CD14-positive monocyte (primary cell): Measurements from ENCODE around the gene TATDN2. TPM values are rescaled to one million over a fixed set of nuclear protein-coding genes. Genes with fewer than 3 reads are reported as not detected.

Source experiments
- DNase-seq, 3 donors: peaks; one replicate each; pipeline ENCODE4 v3.0.0-alpha.2; 2011 to 2022
- H2AFZ ChIP-seq: 2 replicates; pipeline ENCODE4 v1.6.0; 2012; ENCODE audit warnings: mild to moderate bottlenecking, low read depth, low read length, inconsistent platforms; ENCODE audit not compliant: insufficient read depth, poor library complexity, severe bottlenecking
- H3K27ac ChIP-seq, 2 donors: 1 replicate in 1 of 2; 2 replicates in 1 of 2; pipeline ENCODE4 v1.5.1; 2012 to 2013; ENCODE audit warnings: low read length in 2 of 2, control low read depth in 1 of 2, inconsistent platforms in 1 of 2, low read depth in 1 of 2, mild to moderate bottlenecking in 1 of 2
- H3K27me3 ChIP-seq, 2 donors: one replicate each; pipeline versions ENCODE4 v1.6.0 to v1.6.1; 2011 to 2013; ENCODE audit warnings: low read length in 2 of 2; ENCODE audit not compliant: control insufficient read depth in 2 of 2, insufficient read depth in 2 of 2
- H3K36me3 ChIP-seq, 2 donors: replicated peaks in 1 of 2; 1 replicate in 1 of 2; 2 replicates in 1 of 2; pipeline versions ENCODE4 v1.5.1 to v1.6.1; 2012 to 2013; ENCODE audit warnings: low read length in 2 of 2, control low read depth in 1 of 2, inconsistent platforms in 1 of 2, mild to moderate bottlenecking in 1 of 2; ENCODE audit not compliant: insufficient read depth in 2 of 2, control insufficient read depth in 1 of 2
- H3K4me1 ChIP-seq, 2 donors: 1 replicate in 1 of 2; 2 replicates in 1 of 2; pipeline versions ENCODE4 v1.5.1 to v1.6.1; 2012 to 2013; ENCODE audit warnings: low read length in 2 of 2, control low read depth in 1 of 2, inconsistent platforms in 1 of 2, mild to moderate bottlenecking in 1 of 2, moderate library complexity in 1 of 2; ENCODE audit not compliant: insufficient read depth in 2 of 2, control insufficient read depth in 1 of 2
- H3K4me2 ChIP-seq: replicated peaks from 2 replicates; pipeline ENCODE3; 2012; ENCODE audit warnings: low read length, moderate library complexity, mild to moderate bottlenecking; ENCODE audit not compliant: poor library complexity, severe bottlenecking; ENCODE audit errors: extremely low read depth
- H3K4me3 ChIP-seq, 3 experiments: fragments of 200-600 bp in 1 of 3; sonication (generic) in 1 of 3; replicated peaks in 1 of 3; 1 replicate in 2 of 3; 2 replicates in 1 of 3; pipeline ENCODE4 v1.5.1; 2011 to 2013; ENCODE audit warnings: low read length in 3 of 3, mild to moderate bottlenecking in 3 of 3, control low read depth in 2 of 3, low read depth in 2 of 3, inconsistent platforms in 1 of 3, moderate library complexity in 1 of 3
- H3K79me2 ChIP-seq: 2 replicates; pipeline ENCODE4 v1.6.0; 2012; ENCODE audit warnings: mild to moderate bottlenecking, control low read depth, inconsistent platforms, low read length, moderate library complexity; ENCODE audit not compliant: insufficient read depth
- H3K9ac ChIP-seq: 2 replicates; pipeline ENCODE4 v1.6.0; 2017; ENCODE audit warnings: low read length, mild to moderate bottlenecking; ENCODE audit not compliant: insufficient read depth, poor library complexity, severe bottlenecking
- H3K9me3 ChIP-seq, 2 donors: replicated peaks in 1 of 2; 1 replicate in 1 of 2; 2 replicates in 1 of 2; pipeline versions ENCODE4 v1.5.1 to v1.6.1; 2012 to 2013; ENCODE audit warnings: low read length in 2 of 2, control low read depth in 1 of 2; ENCODE audit not compliant: control insufficient read depth in 1 of 2, insufficient read depth in 1 of 2
- H4K20me1 ChIP-seq: 2 replicates; pipeline ENCODE4 v1.6.0; 2012; ENCODE audit warnings: mild to moderate bottlenecking, low read length, control low read depth, moderate library complexity; ENCODE audit not compliant: insufficient read depth
- H3K27ac Mint-ChIP-seq, 7 donors: one replicate each; pipeline ENCODE4 v1.8.0; 2020; ENCODE audit warnings: mild to moderate bottlenecking in 7 of 7, mixed read lengths in 7 of 7, moderate library complexity in 6 of 7, inconsistent platforms in 2 of 7
- H3K27me3 Mint-ChIP-seq, 3 donors: one replicate each; pipeline ENCODE4 v1.8.0; 2021 to 2022; ENCODE audit warnings: low read depth in 3 of 3, mild to moderate bottlenecking in 3 of 3, mixed read lengths in 3 of 3, moderate library complexity in 3 of 3, inconsistent platforms in 1 of 3
- H3K36me3 Mint-ChIP-seq, 2 donors: one replicate each; pipeline ENCODE4 v1.8.0; 2020; ENCODE audit warnings: mixed read lengths in 2 of 2, inconsistent platforms in 1 of 2, mild to moderate bottlenecking in 1 of 2
- H3K4me1 Mint-ChIP-seq: one replicate; pipeline ENCODE4 v1.8.0; 2020; ENCODE audit warnings: mild to moderate bottlenecking, mixed read lengths
- H3K4me3 Mint-ChIP-seq, 2 donors: one replicate each; pipeline ENCODE4 v1.8.0; 2020; ENCODE audit warnings: mild to moderate bottlenecking in 2 of 2, mixed read lengths in 2 of 2, moderate library complexity in 1 of 2
- H3K9me3 Mint-ChIP-seq, 7 donors: one replicate each; pipeline ENCODE4 v1.8.0; 2020 to 2022; ENCODE audit warnings: mixed read lengths in 7 of 7, mild to moderate bottlenecking in 6 of 7, moderate library complexity in 6 of 7, inconsistent platforms in 2 of 7
- WGBS: methylation state at CpG from one replicate; pipeline ENCODE4 v1.1.5; 2013; ENCODE audit warnings: missing lambda C conversion rate; ENCODE audit not compliant: insufficient coverage; 5-methylcytosine and 5-hydroxymethylcytosine counted together
- intact Hi-C, 2 donors: fragments of 100-400 bp; cut with micrococcal nuclease; formaldehyde crosslinking; loops; one replicate each; pipeline versions ENCODE4 v1.15.0 to v1.15.1; 2023
- polyA plus RNA-seq, 3 donors: library from polyadenylated mRNA; depleted of rRNA in 1 of 3; unstranded in 2 of 3; stranded (reverse) in 1 of 3; fragments of 300-500 nt in 2 of 3; fragments of >200 nt in 1 of 3; fragmentation: Illumina TruSeq in 2 of 3; gene quantifications; 1 replicate in 2 of 3; 2 replicates in 1 of 3; pipeline ENCODE4 v1.2.3, GENCODE V29; 2012 to 2021
- TF ChIP-seq, protein P1 (sequence below): fragments of 200-600 bp; IDR thresholded peaks from one replicate; pipeline ENCODE4 v1.8.0; 2022; ENCODE audit warnings: antibody characterized with exemption, mild to moderate bottlenecking

TATDN2 gene
- polyA plus RNA-seq, 3 donors: 6.0 to 27.1 (median 6.0) TPM

DNA sequence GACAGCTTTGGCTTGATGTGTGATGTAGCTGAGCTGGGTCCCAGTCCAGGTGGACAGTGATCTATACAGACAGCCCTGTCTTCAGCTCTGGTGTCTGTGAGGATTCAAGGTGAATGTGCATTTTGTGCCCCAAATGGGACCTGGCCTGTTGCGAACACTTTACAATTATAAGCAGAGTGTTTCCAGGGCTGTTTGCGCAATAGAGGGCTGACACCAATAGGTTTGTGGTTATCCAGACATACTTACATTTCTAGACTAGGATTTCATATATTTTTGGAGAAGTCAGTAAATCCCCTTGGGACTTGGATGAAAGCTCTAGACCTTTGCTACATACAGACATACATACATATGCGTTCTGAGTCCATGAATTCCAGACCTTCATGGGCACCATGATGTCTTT, 4.2 kb upstream of the TATDN2 start:
- intact Hi-C loops: loop anchor here in 1 of 2 donors (10.0 kb wide), 1 partner anchor 219 kb away; the partner anchor contains the start of gene FANCD2
- Histone ChIP-seq H4K20me1 (peaks cover 1% of the 10 kb centered on the region), H3K9me3 (peaks cover 17 to 23% of the 10 kb centered on the region in 2 donors), H3K36me3 (no peaks in the 10 kb centered on the region), H3K4me3 (no peak overlapping the region), H3K4me2 (no peak overlapping the region), H3K27ac (no peak overlapping the region), H3K4me1 (peaks cover 5 to 17% of the 10 kb centered on the region in 2 donors), H2AFZ (no peak overlapping the region), H3K79me2 (peaks cover 8% of the 10 kb centered on the region), H3K27me3 (no peaks in the 10 kb centered on the region), H3K9ac (no peak overlapping the region)
- Mint-ChIP-seq H3K36me3 (peaks cover 17 to 22% of the 10 kb centered on the region in 2 donors), H3K27me3 (peaks cover 0 to 4% (median 2%) of the 10 kb centered on the region in 3 donors), H3K9me3 (peaks cover 15 to 44% (median 31%) of the 10 kb centered on the region in 7 donors), H3K4me3 (no peak overlapping the region), H3K27ac (peak overlapping the region in 1 of 7 donors; percentile 47), H3K4me1 (peaks cover 20% of the 10 kb centered on the region)
- TF ChIP-seq, protein P1, sequence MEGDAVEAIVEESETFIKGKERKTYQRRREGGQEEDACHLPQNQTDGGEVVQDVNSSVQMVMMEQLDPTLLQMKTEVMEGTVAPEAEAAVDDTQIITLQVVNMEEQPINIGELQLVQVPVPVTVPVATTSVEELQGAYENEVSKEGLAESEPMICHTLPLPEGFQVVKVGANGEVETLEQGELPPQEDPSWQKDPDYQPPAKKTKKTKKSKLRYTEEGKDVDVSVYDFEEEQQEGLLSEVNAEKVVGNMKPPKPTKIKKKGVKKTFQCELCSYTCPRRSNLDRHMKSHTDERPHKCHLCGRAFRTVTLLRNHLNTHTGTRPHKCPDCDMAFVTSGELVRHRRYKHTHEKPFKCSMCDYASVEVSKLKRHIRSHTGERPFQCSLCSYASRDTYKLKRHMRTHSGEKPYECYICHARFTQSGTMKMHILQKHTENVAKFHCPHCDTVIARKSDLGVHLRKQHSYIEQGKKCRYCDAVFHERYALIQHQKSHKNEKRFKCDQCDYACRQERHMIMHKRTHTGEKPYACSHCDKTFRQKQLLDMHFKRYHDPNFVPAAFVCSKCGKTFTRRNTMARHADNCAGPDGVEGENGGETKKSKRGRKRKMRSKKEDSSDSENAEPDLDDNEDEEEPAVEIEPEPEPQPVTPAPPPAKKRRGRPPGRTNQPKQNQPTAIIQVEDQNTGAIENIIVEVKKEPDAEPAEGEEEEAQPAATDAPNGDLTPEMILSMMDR: no peak
- WGBS: no CpG with 5 or more reads among the region's 3 CpGs
- DNase-seq: peak in 1 of 3 donors; percentile 40

DNA sequence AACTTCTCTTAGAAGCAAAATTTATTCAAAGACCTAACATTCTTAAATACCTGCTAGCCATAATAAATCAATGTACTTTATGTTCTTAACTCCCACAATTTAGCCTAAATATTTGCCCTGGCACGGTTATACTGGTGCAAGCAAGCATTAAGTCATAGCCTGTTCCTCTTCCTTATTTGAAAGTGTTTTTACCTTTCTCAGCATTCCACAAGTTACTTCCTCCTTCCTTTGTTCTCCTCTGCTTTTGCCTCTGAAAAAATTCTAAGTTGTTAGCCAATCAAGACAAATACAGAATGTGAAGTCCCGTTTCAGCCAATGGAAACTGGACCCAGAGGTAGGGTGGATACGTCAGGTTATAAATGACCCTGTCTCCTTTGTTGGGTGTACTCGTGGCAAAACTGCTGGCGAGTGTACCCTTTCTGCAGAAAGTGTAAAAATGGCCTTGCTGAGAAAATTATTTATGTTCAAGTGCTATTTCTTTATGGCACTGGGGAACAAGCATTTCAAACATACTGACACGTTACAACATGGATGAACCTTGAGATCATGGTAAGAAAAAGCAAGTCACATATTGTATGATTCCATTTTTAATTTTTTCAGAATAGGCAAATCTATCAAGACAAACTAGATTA, 3.1 kb upstream of the TATDN2 start:
- peaks cover 17 to 27% of the 10 kb centered on the region in 2 donors for H3K4me1 ChIP-seq
- no peak overlapping the region for H3K4me2 ChIP-seq
- TF ChIP-seq, protein P1: no peak
- no peak overlapping the region for H3K4me3 ChIP-seq
- H2AFZ ChIP-seq: no peak overlapping the region
- Mint-ChIP-seq H3K9me3 (peaks cover 15 to 44% (median 31%) of the 10 kb centered on the region in 7 donors), H3K27ac (peak overlapping the region in 1 of 7 donors; percentile 60), H3K4me3 (no peak overlapping the region), H3K4me1 (peaks cover 28% of the 10 kb centered on the region), H3K36me3 (peaks cover 15% of the 10 kb centered on the region in 2 donors), H3K27me3 (peaks cover 0 to 4% (median 2%) of the 10 kb centered on the region in 3 donors)
- intact Hi-C loops: loop anchor here in 1 of 2 donors (5.0 to 10.0 kb wide), 2 partner anchors 83 to 220 kb away; partner anchors contain the start of genes FANCD2 and IRAK2
- H3K79me2 ChIP-seq: peaks cover 20% of the 10 kb centered on the region
- H3K27ac ChIP-seq: no peak overlapping the region
- peaks cover 17 to 23% of the 10 kb centered on the region in 2 donors for H3K9me3 ChIP-seq
- no peak overlapping the region for H3K9ac ChIP-seq
- H4K20me1 ChIP-seq: peaks cover 13% of the 10 kb centered on the region
- no peaks in the 10 kb centered on the region for H3K36me3 ChIP-seq
- 87% methylated on average over 5 of the region's 6 CpGs for WGBS
- DNase-seq: no peak
- no peaks in the 10 kb centered on the region for H3K27me3 ChIP-seq
